CD4-positive, CD25-positive, alpha-beta regulatory T cell (primary cell): ENCODE data around the gene GFPT2. TPM values are rescaled to one million over a fixed set of nuclear protein-coding genes. Genes with fewer than 3 reads are reported as not detected.

ENCODE experiments used
- ATAC-seq, 2 donors: fragments of 150-1000 bp; cut with Tn5 transposase; one replicate each; pipeline ENCODE4 v1.10.0; 2021; ENCODE audit warnings: low read depth in 2 of 2, moderate number of reproducible peaks in 2 of 2, moderate library complexity in 1 of 2
- DNase-seq, 3 donors: peaks; one replicate each; pipeline versions ENCODE4 v3.0.0 to v3.0.0-alpha.2; 2012 to 2022; ENCODE audit warnings: mixed read lengths in 1 of 3
- H3K27ac ChIP-seq: one replicate; pipeline ENCODE4 v1.7.0; 2013; ENCODE audit warnings: mild to moderate bottlenecking, low read length; ENCODE audit not compliant: insufficient read depth, poor library complexity, severe bottlenecking
- H3K27me3 ChIP-seq: one replicate; pipeline ENCODE4 v1.7.0; 2013; ENCODE audit warnings: low read length; ENCODE audit not compliant: control insufficient read depth, insufficient read depth
- H3K36me3 ChIP-seq: one replicate; pipeline ENCODE4 v1.7.0; 2013; ENCODE audit warnings: mild to moderate bottlenecking, low read length, moderate library complexity; ENCODE audit not compliant: control insufficient read depth, insufficient read depth
- H3K4me1 ChIP-seq: 2 replicates; pipeline ENCODE4 v1.7.0; 2013; ENCODE audit warnings: mild to moderate bottlenecking, low read length; ENCODE audit not compliant: insufficient read depth, control insufficient read depth, poor library complexity, severe bottlenecking
- H3K4me3 ChIP-seq: one replicate; pipeline ENCODE4 v1.7.0; 2013; ENCODE audit warnings: low read depth, mild to moderate bottlenecking, low read length, moderate library complexity
- H3K9me3 ChIP-seq, 2 experiments: 1 replicate in 1 of 2; 2 replicates in 1 of 2; pipeline ENCODE4 v1.7.0; 2013; ENCODE audit warnings: low read length in 2 of 2, mild to moderate bottlenecking in 1 of 2, moderate library complexity in 1 of 2; ENCODE audit not compliant: control insufficient read depth in 2 of 2
- H3K27ac Mint-ChIP-seq, 3 donors: one replicate each; pipeline ENCODE4 v1.8.0; 2020 to 2022; ENCODE audit warnings: mild to moderate bottlenecking in 3 of 3, mixed read lengths in 3 of 3, moderate library complexity in 2 of 3
- H3K27me3 Mint-ChIP-seq: one replicate; pipeline ENCODE4 v1.8.0; 2022; ENCODE audit warnings: mild to moderate bottlenecking, mixed read lengths
- H3K36me3 Mint-ChIP-seq: one replicate; pipeline ENCODE4 v1.8.0; 2020; ENCODE audit warnings: mixed read lengths
- H3K4me1 Mint-ChIP-seq, 4 donors: one replicate each; pipeline ENCODE4 v1.8.0; 2020 to 2022; ENCODE audit warnings: mixed read lengths in 4 of 4, mild to moderate bottlenecking in 1 of 4
- H3K4me3 Mint-ChIP-seq, 4 donors: one replicate each; pipeline ENCODE4 v1.8.0; 2020 to 2022; ENCODE audit warnings: mild to moderate bottlenecking in 4 of 4, mixed read lengths in 4 of 4, moderate library complexity in 3 of 4
- H3K9me3 Mint-ChIP-seq, 7 donors: one replicate each; pipeline ENCODE4 v1.8.0; 2020 to 2022; ENCODE audit warnings: mixed read lengths in 7 of 7, mild to moderate bottlenecking in 3 of 7, moderate library complexity in 2 of 7
- polyA plus RNA-seq, 4 donors: library from polyadenylated mRNA; unstranded; fragments of 300-500 nt; fragmentation: Illumina TruSeq; gene quantifications; one replicate each; pipeline ENCODE4 v1.2.3, GENCODE V29; 2021
- total RNA-seq: library from RNA; stranded (reverse); gene quantifications from one replicate; pipeline ENCODE4 v1.2.3, GENCODE V29; 2022

GFPT2 gene
- total and polyA plus RNA-seq, 5 donors from 2014 or later, result 0.16 TPM; not detected in 4

DNA sequence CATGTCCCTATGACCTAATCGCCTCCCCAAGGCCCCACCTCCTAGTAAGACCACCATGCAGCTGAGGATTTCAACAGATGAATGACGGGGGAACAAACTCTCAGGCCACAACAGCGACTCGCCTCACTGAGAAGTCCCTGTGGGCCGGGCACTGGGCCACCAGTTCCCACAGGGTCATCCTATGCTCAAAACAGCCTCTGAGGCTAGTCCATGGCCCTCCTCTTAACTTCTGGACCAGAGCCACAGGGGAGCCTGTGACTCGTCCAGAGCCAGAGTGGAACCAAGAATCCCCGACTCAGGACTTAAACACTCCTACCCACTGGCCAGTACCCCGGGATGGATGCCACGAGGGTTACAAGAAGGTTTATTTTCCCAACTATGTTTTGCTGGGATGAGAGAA is 12.3 kb downstream of the GFPT2 start:
- H3K4me1 ChIP-seq, result no peaks in the 10 kb centered on the region
- H3K9me3 ChIP-seq, result no peaks in the 10 kb centered on the region
- no peak overlapping the region for H3K27ac ChIP-seq
- no peak overlapping the region for H3K4me3 ChIP-seq
- Mint-ChIP-seq H3K9me3 (peaks cover 0 to 2% (median 0%) of the 10 kb centered on the region in 7 donors), H3K27ac (no peak overlapping the region), H3K27me3 (peaks cover 28% of the 10 kb centered on the region), H3K36me3 (no peaks in the 10 kb centered on the region), H3K4me3 (no peak overlapping the region), H3K4me1 (no peaks in the 10 kb centered on the region)
- ATAC-seq (no peak), DNase-seq (no peak)
- no peaks in the 10 kb centered on the region for H3K36me3 ChIP-seq
- no peaks in the 10 kb centered on the region for H3K27me3 ChIP-seq

DNA sequence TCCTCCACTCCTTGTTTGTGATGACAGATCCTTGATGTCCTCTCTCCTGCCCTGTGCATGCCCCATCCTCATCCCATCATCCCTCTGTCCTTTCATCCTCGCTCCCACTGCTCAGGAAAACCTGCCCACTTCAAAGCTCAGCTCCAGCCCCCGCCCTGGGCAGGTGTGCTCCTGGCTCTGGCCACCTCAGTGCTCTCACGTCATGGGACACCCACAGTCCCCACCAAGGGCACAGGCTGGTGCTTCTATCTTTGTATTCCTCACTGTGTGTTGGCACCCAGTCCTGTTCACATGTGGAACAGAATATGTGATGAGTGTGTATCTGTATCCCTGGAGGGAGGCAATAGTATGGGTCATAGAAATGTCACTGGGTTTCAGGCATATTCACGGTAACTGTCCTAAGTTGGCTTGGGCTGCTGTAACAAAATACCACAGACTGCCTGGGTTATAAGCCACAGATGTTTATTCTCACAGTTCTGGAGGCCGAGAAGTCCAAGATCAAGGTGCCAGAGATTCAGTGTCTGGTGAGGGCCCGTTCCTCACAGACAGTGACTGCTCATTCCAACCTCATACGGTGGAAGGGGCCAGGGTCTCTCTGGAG is 13.5 kb downstream of the GFPT2 start:
- H3K27ac Mint-ChIP-seq, result no peak overlapping the region
- no peaks in the 10 kb centered on the region for H3K27me3 ChIP-seq
- H3K4me3 ChIP-seq, result no peak overlapping the region
- DNase-seq, result no peak
- H3K36me3 Mint-ChIP-seq, result no peaks in the 10 kb centered on the region
- no peaks in the 10 kb centered on the region for H3K4me1 Mint-ChIP-seq
- no peaks in the 10 kb centered on the region for H3K36me3 ChIP-seq
- peaks cover 24% of the 10 kb centered on the region for H3K27me3 Mint-ChIP-seq
- peaks cover 0 to 2% (median 0%) of the 10 kb centered on the region in 7 donors for H3K9me3 Mint-ChIP-seq
- no peak overlapping the region for H3K27ac ChIP-seq
- no peak for ATAC-seq
- H3K4me1 ChIP-seq, result no peaks in the 10 kb centered on the region
- no peaks in the 10 kb centered on the region for H3K9me3 ChIP-seq
- no peak overlapping the region for H3K4me3 Mint-ChIP-seq

- no peak overlapping the region for H3K4me3 ChIP-seq
- H3K27ac ChIP-seq, result no peak overlapping the region
- H3K9me3 Mint-ChIP-seq, result peaks cover 0 to 2% (median 0%) of the 10 kb centered on the region in 7 donors
- no peaks in the 10 kb centered on the region for H3K4me1 Mint-ChIP-seq
- H3K27me3 ChIP-seq, result no peaks in the 10 kb centered on the region
- no peak overlapping the region for H3K27ac Mint-ChIP-seq
- H3K27me3 Mint-ChIP-seq, result peaks cover 31% of the 10 kb centered on the region
- H3K4me1 ChIP-seq, result no peaks in the 10 kb centered on the region
- H3K36me3 ChIP-seq, result no peaks in the 10 kb centered on the region
- no peaks in the 10 kb centered on the region for H3K9me3 ChIP-seq
- H3K36me3 Mint-ChIP-seq, result no peaks in the 10 kb centered on the region
- ATAC-seq, result no peak
- DNase-seq, result no peak
- no peak overlapping the region for H3K4me3 Mint-ChIP-seq
Measured at GRCh38 chr5:180338001-180338707, 15.0 kb downstream of the GFPT2 start.

DNA sequence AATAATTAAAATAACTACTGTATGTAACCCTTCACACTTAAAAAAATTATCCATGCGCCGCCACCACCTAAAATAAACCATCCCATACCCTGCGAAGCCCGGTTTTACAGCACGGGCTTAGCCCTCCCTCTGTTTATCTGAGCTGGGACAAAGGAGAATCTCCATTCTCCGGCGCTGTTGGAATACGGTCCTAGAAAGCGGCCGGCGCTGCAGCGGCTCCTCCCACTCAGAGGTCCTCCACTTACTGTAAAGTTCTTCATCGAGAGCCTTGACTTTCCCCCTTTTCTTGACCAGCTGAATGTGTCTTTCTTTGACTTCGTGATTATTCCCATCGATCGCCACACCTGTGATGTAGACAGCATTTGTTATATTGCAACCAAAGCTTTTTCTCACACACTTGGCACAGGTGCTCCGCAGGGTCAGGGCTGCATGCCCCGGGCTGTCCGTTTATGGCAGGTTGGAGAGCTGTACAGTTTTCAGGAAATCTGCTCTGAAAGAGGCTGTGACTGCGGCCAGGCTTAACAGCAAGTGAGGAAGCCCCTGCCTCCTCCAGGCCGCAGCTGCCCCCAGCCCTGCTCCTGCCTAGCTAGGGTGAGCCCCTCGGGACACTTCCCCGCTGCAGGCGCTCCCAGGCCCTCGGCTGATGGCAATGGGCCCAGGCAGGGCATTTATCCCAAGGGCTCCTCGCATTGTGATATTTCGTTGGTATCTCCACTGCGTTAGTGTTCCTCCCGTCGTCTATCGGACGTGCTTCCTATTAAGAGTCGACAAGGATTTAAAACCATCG is 16.7 kb downstream of the GFPT2 start:
- Histone ChIP-seq H3K4me3 (no peak overlapping the region), H3K36me3 (no peaks in the 10 kb centered on the region), H3K4me1 (no peaks in the 10 kb centered on the region), H3K27ac (no peak overlapping the region), H3K9me3 (no peaks in the 10 kb centered on the region), H3K27me3 (no peaks in the 10 kb centered on the region)
- no peaks in the 10 kb centered on the region for H3K4me1 Mint-ChIP-seq
- no peaks in the 10 kb centered on the region for H3K9me3 Mint-ChIP-seq
- H3K36me3 Mint-ChIP-seq, result no peaks in the 10 kb centered on the region
- no peak for ATAC-seq
- H3K27me3 Mint-ChIP-seq, result peaks cover 34% of the 10 kb centered on the region
- no peak overlapping the region for H3K4me3 Mint-ChIP-seq
- DNase-seq, result no peak
- H3K27ac Mint-ChIP-seq, result no peak overlapping the region

GRCh38 chr5:180335614-180336233 is 17.4 kb downstream of the GFPT2 start:
- Histone ChIP-seq H3K4me1 (no peaks in the 10 kb centered on the region), H3K27me3 (no peaks in the 10 kb centered on the region), H3K36me3 (no peaks in the 10 kb centered on the region), H3K27ac (no peak overlapping the region), H3K9me3 (no peaks in the 10 kb centered on the region), H3K4me3 (no peak overlapping the region)
- no peaks in the 10 kb centered on the region for H3K4me1 Mint-ChIP-seq
- H3K27ac Mint-ChIP-seq, result no peak overlapping the region
- no peaks in the 10 kb centered on the region for H3K9me3 Mint-ChIP-seq
- H3K4me3 Mint-ChIP-seq, result no peak overlapping the region
- ATAC-seq (no peak), DNase-seq (no peak)
- peaks cover 39% of the 10 kb centered on the region for H3K27me3 Mint-ChIP-seq
- H3K36me3 Mint-ChIP-seq, result no peaks in the 10 kb centered on the region

- Mint-ChIP-seq H3K27me3 (peaks cover 44% of the 10 kb centered on the region), H3K4me3 (no peak overlapping the region), H3K27ac (no peak overlapping the region), H3K9me3 (no peaks in the 10 kb centered on the region), H3K4me1 (no peaks in the 10 kb centered on the region), H3K36me3 (no peaks in the 10 kb centered on the region)
- ATAC-seq (no peak), DNase-seq (no peak)
- Histone ChIP-seq H3K27ac (no peak overlapping the region), H3K36me3 (no peaks in the 10 kb centered on the region), H3K9me3 (no peaks in the 10 kb centered on the region), H3K4me1 (no peaks in the 10 kb centered on the region), H3K4me3 (no peak overlapping the region), H3K27me3 (no peaks in the 10 kb centered on the region)
Measured at GRCh38 chr5:180334751-180335613, 18.2 kb downstream of the GFPT2 start.

- no peak overlapping the region for H3K4me3 Mint-ChIP-seq
- Histone ChIP-seq H3K4me1 (no peaks in the 10 kb centered on the region), H3K4me3 (no peak overlapping the region), H3K27ac (no peak overlapping the region), H3K27me3 (no peaks in the 10 kb centered on the region), H3K36me3 (no peaks in the 10 kb centered on the region), H3K9me3 (no peaks in the 10 kb centered on the region)
- ATAC-seq, result no peak
- H3K9me3 Mint-ChIP-seq, result no peaks in the 10 kb centered on the region
- peaks cover 39% of the 10 kb centered on the region for H3K27me3 Mint-ChIP-seq
- no peaks in the 10 kb centered on the region for H3K36me3 Mint-ChIP-seq
- H3K4me1 Mint-ChIP-seq, result no peaks in the 10 kb centered on the region
- no peak overlapping the region for H3K27ac Mint-ChIP-seq
- no peak for DNase-seq
Measured at GRCh38 chr5:180334176-180334575, 19.0 kb downstream of the GFPT2 start.
